VCaP (cell line): ENCODE data around the gene CTAGE9.

Experiments
- H3K27ac ChIP-seq: fragments of 450-650 bp; 2 replicates; pipeline ENCODE4 v1.5.1; 2017
- TF ChIP-seq, protein P1 (sequence below): fragments of 450-650 bp; conservative IDR thresholded peaks from 2 replicates; pipeline ENCODE4 v1.5.1; 2017; ENCODE audit warnings: mild to moderate bottlenecking, moderate library complexity

Gene CTAGE9

DNA sequence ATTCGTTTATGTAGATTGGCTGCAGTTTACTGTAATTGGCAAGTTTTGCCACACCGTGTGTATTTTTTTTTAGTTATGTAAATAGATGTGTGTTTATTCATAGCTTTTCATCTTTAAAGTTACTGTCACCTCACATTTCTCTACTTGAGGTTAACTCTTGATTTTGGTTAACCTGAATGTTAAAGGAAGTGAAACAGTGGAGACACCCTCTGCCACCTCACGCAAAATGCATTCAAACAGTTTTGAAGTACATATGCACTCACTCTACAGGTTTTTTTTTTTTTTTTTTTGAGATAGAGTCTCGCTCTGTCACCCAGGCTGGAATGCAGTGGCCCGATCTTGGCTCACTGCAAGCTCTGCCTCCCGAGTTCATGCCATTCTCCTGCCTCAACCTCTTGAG, 27.3 kb downstream of the CTAGE9 start:
- TF ChIP-seq, protein P1, sequence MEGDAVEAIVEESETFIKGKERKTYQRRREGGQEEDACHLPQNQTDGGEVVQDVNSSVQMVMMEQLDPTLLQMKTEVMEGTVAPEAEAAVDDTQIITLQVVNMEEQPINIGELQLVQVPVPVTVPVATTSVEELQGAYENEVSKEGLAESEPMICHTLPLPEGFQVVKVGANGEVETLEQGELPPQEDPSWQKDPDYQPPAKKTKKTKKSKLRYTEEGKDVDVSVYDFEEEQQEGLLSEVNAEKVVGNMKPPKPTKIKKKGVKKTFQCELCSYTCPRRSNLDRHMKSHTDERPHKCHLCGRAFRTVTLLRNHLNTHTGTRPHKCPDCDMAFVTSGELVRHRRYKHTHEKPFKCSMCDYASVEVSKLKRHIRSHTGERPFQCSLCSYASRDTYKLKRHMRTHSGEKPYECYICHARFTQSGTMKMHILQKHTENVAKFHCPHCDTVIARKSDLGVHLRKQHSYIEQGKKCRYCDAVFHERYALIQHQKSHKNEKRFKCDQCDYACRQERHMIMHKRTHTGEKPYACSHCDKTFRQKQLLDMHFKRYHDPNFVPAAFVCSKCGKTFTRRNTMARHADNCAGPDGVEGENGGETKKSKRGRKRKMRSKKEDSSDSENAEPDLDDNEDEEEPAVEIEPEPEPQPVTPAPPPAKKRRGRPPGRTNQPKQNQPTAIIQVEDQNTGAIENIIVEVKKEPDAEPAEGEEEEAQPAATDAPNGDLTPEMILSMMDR = no peak
- H3K27ac ChIP-seq = peak overlapping the region; percentile 49

DNA sequence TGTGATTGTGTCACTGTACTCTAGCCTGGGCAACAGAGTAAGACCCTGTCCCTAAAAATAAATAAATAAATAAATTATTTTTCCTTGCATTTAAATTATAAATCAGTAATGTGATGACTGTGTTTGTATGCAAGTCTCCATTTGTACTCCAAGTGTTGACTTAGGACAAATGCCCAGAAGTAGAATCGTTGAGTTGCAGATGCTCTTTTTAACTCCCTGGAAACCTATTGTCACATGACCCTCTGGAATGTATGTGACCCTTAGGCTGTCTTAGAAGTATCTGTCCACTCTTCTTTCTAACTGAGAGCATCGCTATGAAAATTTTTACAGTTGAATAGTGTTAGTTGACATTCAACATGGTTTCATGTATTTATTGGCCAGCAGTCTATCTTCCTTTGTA, 28.4 kb downstream of the CTAGE9 start:
- peak overlapping the region; percentile 49 for H3K27ac ChIP-seq

DNA sequence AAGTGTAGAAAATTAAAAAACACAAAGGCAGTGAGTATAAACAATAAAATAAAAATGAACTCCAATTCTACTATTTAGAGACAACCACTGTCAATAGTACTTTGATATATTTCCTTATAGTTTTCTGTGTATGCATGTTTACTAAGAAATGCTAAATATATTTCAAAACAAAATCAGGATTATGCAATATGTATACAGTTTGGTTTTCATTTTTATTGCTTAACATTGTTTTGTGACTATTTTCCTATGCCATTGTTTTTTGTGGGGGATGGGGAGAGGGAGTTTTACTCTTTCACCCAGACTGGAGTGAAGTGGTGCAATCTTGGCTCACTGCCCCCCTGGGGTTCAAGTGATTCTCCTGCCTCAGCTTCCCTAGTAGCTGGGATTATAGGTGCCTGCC, 29.2 kb downstream of the CTAGE9 start:
- TF ChIP-seq, protein P1 = no peak
- H3K27ac ChIP-seq = peak overlapping the region; percentile 49

More for the DNA sequence above, 28.4 kb downstream of the CTAGE9 start:
- TF ChIP-seq, protein P1 = no peak

DNA sequence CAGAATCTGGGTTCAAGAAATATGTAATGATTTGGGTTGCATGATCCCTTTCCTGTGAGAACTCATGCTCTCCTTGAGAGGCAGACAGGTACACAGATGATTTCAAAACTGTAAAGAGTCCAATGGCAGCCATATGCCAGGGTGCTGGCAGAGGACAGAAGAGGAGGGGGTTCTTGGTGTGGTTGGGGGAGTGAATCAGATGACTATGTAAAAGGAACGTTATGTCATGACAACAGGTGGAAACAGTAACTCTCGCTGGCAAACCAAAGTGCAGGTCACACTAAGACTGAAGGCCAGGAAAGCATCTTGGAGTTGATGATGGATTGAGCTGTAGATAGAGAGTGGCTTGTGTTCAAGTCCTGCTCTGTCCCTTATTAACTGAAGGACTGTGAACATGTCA, 29.9 kb downstream of the CTAGE9 start:
- TF ChIP-seq, protein P1 = no peak
- H3K27ac ChIP-seq = no peak overlapping the region

DNA sequence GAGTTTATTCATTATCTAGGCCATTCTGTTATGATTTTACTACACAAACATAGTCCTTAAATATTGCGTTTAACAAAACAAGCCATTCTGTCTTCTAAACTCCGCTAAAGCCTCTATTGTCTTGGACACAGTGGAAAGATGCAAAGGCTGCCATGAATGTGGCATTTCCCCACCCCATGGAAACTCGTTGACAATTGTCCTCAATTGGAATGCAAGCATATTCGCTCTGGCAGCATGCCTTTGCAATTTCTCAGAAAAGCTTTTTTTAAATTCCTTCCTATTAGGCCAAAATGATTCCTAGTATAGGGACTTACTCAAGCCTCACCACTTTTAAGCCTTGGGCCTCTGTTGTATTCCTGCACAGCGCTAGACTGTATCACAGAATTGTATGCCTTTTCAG, 32.4 kb downstream of the CTAGE9 start:
- H3K27ac ChIP-seq = no peak overlapping the region
- TF ChIP-seq, protein P1 = no peak

DNA sequence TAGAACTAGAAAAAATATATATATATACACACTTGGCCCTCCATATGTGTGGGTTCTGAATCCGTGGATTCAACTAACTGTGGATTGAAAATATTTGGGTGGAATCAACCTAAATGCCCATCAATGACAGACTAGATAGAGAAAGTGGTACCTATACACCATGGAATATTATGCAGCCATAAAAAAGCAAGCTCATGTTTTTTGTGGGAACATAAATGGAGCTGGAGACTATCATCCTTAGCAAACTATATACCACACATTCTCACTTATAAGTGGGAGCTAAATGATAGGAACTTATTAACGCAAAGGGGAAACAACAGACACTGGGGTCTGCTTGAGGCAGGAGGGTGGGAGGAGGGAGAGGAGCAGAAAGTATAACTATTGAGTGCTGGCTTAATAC, 37.6 kb downstream of the CTAGE9 start:
- H3K27ac ChIP-seq = no peak overlapping the region
- TF ChIP-seq, protein P1 = no peak

DNA sequence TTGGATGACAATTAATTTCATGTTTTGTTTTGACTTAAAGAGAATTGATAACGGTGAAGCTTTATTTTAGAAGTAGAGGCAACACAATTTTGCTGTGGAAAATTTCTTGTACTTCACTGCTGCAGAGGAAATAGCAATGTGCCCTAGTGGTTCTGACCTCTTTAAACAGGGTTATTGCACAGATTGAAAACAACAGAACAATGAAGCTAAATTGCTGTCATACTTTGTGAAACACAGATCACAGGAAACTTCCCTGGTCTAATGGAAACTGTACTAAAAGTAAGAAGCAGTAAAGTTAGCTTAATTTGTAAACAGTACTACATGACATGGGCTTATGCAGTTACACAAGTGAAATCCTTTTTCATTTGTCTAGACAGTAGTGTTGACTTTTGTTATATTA, 40.9 kb downstream of the CTAGE9 start:
- no peak overlapping the region for H3K27ac ChIP-seq
- TF ChIP-seq, protein P1 = no peak

DNA sequence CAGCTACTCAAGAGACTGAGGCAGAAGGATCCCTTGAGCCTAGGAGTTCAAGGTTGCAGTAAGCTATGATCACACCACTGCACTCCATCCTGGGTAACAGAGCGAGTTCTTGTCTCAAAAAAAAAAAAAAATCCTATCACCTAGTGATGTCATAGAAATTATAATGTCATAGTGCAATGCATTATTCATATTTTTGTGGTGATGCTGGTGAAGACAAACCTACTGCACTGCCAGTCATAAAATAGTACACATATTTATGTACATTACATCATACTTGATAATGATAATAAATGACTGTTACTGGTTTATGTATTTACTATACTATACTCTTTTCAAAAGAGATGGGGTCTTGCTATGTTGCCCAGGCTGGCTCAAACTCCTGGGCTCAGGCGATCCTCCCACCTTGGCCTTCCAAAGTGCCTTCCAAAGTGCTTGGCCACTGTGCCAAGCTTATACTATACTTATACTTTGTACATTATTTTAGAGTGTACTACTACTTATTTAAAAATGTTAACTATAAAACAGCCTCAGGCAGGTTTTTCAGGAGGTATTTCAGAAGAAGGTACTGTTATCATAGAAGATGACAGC, 47.1 kb downstream of the CTAGE9 start:
- H3K27ac ChIP-seq = no peak overlapping the region

More for the DNA sequence above, 47.1 kb downstream of the CTAGE9 start:
- TF ChIP-seq, protein P1 = no peak
